Upper lobe of left lung (tissue), 6 donors: ENCODE data around the gene TLX3. TPM values are rescaled to one million over a fixed set of nuclear protein-coding genes. Genes with fewer than 3 reads are reported as not detected.

Experiments used
- ATAC-seq, 2 donors: fragments of 200-7000 bp; cut with Tn5 transposase; one replicate each; pipeline ENCODE4 v1.9.1; 2022; ENCODE audit warnings: mild to moderate bottlenecking in 2 of 2, moderate library complexity in 2 of 2; ENCODE audit not compliant: low FRiP score in 2 of 2
- DNase-seq, 2 donors: peaks; one replicate each; pipeline ENCODE4 v3.0.0-alpha.2; 2019 to 2020
- H3K27ac ChIP-seq, 4 donors: fragments of 200-600 bp; sonication (generic); one replicate each; pipeline ENCODE4 v1.5.1; 2016 to 2019
- H3K27me3 ChIP-seq, 4 donors: fragments of 200-600 bp; sonication (generic); one replicate each; pipeline ENCODE4 v1.5.1; 2017 to 2019
- H3K36me3 ChIP-seq, 4 donors: fragments of 200-600 bp; sonication (generic); one replicate each; pipeline ENCODE4 v1.5.1; 2016 to 2019
- H3K4me1 ChIP-seq, 4 donors: fragments of 200-600 bp; sonication (generic); one replicate each; pipeline ENCODE4 v1.5.1; 2018 to 2019
- H3K4me3 ChIP-seq, 4 donors: fragments of 200-600 bp; sonication (generic); one replicate each; pipeline ENCODE4 v1.5.1; 2017 to 2019; ENCODE audit warnings: mild to moderate bottlenecking in 2 of 4, moderate library complexity in 1 of 4
- H3K9me3 ChIP-seq, 4 donors: fragments of 200-600 bp; sonication (generic); one replicate each; pipeline ENCODE4 v1.5.1; 2018 to 2019
- CTCF ChIP-seq, 6 experiments: fragments of 450-650 bp in 4 of 6; fragments of 200-600 bp in 2 of 6; sonication (generic) in 2 of 6; IDR thresholded peaks; one replicate each; pipeline ENCODE4 v1.5.1; 2016 to 2019; ENCODE audit warnings: antibody characterized with exemption in 6 of 6
- EP300 ChIP-seq, 4 donors: sonication (generic); formaldehyde crosslinking; IDR thresholded peaks; one replicate each; pipeline ENCODE4 v1.5.1; 2017; ENCODE audit warnings: antibody characterized with exemption in 4 of 4, control low read depth in 2 of 4
- POLR2A ChIP-seq, 4 donors: fragments of 450-650 bp; IDR thresholded peaks; one replicate each; pipeline ENCODE4 v1.5.1; 2016 to 2017; ENCODE audit warnings: antibody characterized with exemption in 4 of 4, mild to moderate bottlenecking in 2 of 4
- POLR2AphosphoS5 ChIP-seq, 2 donors: sonication (generic); formaldehyde crosslinking; IDR thresholded peaks; one replicate each; pipeline ENCODE4 v1.5.1; 2017; ENCODE audit warnings: antibody characterized with exemption in 2 of 2
- WGBS, 2 donors: methylation state at CpG; one replicate each; pipeline ENCODE4 v1.1.5; 2017 to 2018; 5-methylcytosine and 5-hydroxymethylcytosine counted together
- total RNA-seq, 6 donors: library from RNA; depleted of rRNA in 4 of 6; stranded (reverse); fragments of >200 nt in 4 of 6; gene quantifications; one replicate each; pipeline versions ENCODE4 v1.1.0 to v1.2.1, GENCODE V29; 2016 to 2021
- donor health status: DM: no; HTN: no; CAD: no; lungs with moderate emphysema.
- donor health status: DM: no; HTN: yes; CAD: no; lungs with severe emphysema.

TLX3 gene
- total RNA-seq, 6 donors from 2014 or later = not detected

GRCh38 chr5:171268700-171269620 lies 40.1 kb upstream of the TLX3 start:
- WGBS, 2 donors = 90 to 92% methylated on average over 7 of the region's 7 CpGs
- Histone ChIP-seq H3K27ac (no peak overlapping the region), H3K9me3 (no peaks in the 10 kb centered on the region), H3K4me1 (no peaks in the 10 kb centered on the region), H3K27me3 (no peaks in the 10 kb centered on the region), H3K4me3 (no peak overlapping the region), H3K36me3 (no peaks in the 10 kb centered on the region)
- ATAC-seq (no peak), DNase-seq (no peak)
- TF ChIP-seq EP300 (IDR thresholded peaks at IDR 0.05) = no peak
- no peak for TF ChIP-seq POLR2A (IDR thresholded peaks at IDR 0.05)
- TF ChIP-seq CTCF (IDR thresholded peaks at IDR 0.05) = no peak
- TF ChIP-seq POLR2AphosphoS5 (IDR thresholded peaks at IDR 0.05) = no peak

- Histone ChIP-seq H3K4me1 (no peaks in the 10 kb centered on the region), H3K4me3 (no peak overlapping the region), H3K36me3 (no peaks in the 10 kb centered on the region), H3K27ac (no peak overlapping the region), H3K27me3 (no peaks in the 10 kb centered on the region), H3K9me3 (no peaks in the 10 kb centered on the region)
- no peak for ATAC-seq
- no peak for TF ChIP-seq POLR2AphosphoS5 (IDR thresholded peaks at IDR 0.05)
- no peak for TF ChIP-seq POLR2A (IDR thresholded peaks at IDR 0.05)
- TF ChIP-seq CTCF (IDR thresholded peaks at IDR 0.05) = no peak
- TF ChIP-seq EP300 (IDR thresholded peaks at IDR 0.05) = no peak
- 77 to 79% methylated on average over 2 of the region's 2 CpGs for WGBS, 2 donors
- no peak for DNase-seq
These were observed 39.3 kb upstream of the TLX3 start for GRCh38 chr5:171269717-171270116.

- no peak overlapping the region for H3K27ac ChIP-seq
- DNase-seq = no peak
- no peaks in the 10 kb centered on the region for H3K27me3 ChIP-seq
- no peak for ATAC-seq
- 89 to 90% methylated on average over 3 of the region's 3 CpGs for WGBS, 2 donors
- no peaks in the 10 kb centered on the region for H3K9me3 ChIP-seq
- TF ChIP-seq POLR2A (IDR thresholded peaks at IDR 0.05) (no peak), CTCF (IDR thresholded peaks at IDR 0.05) (no peak), EP300 (IDR thresholded peaks at IDR 0.05) (no peak), POLR2AphosphoS5 (IDR thresholded peaks at IDR 0.05) (no peak)
- no peaks in the 10 kb centered on the region for H3K36me3 ChIP-seq
- no peaks in the 10 kb centered on the region for H3K4me1 ChIP-seq
- H3K4me3 ChIP-seq = no peak overlapping the region
These were observed 38.9 kb upstream of the TLX3 start for GRCh38 chr5:171270136-171270535.

GRCh38 chr5:171271798-171272197 lies 37.2 kb upstream of the TLX3 start:
- ATAC-seq (no peak), DNase-seq (no peak)
- Histone ChIP-seq H3K4me1 (no peaks in the 10 kb centered on the region), H3K9me3 (no peaks in the 10 kb centered on the region), H3K27me3 (no peaks in the 10 kb centered on the region), H3K4me3 (no peak overlapping the region), H3K36me3 (no peaks in the 10 kb centered on the region), H3K27ac (no peak overlapping the region)
- TF ChIP-seq POLR2A (IDR thresholded peaks at IDR 0.05) (no peak), POLR2AphosphoS5 (IDR thresholded peaks at IDR 0.05) (no peak), CTCF (IDR thresholded peaks at IDR 0.05) (no peak), EP300 (IDR thresholded peaks at IDR 0.05) (no peak)
- WGBS, 2 donors = 93 to 95% methylated on average over 3 of the region's 3 CpGs
